ENCODE results near the gene ZCCHC3. TPM values are rescaled to one million over a fixed set of nuclear protein-coding genes. Genes with fewer than 3 reads are reported as not detected.

Gene ZCCHC3
- total RNA-seq, 6 experiments from 2014 or later: 10.9 to 11.7 (median 11.4) TPM

DNA sequence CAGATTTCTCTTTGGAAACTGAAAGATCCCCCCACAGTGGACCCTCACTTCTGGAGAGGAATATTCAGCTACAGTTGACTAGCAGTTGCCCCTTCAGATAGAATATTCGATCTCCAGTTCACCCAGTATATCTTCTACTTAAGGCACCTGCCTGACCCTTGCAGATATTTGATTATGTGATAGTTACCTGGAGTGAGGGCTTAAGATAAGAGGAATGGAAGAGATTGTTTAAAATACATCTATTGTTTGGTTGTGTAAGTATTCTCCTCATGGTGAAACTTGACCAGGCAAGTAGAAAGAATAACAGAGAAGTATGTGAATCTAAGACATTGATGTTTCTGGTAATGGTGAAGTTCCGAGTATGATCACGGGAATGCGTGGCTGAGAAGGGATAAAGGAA lies 1.6 kb upstream of the ZCCHC3 start:
- DNase-seq: no peak
- Mint-ChIP-seq H3K4me3 (peak overlapping the region; percentile 91), H3K27ac (peak overlapping the region; percentile 19; the same call in 1 of the 2 replicates), H3K27me3 (ENCODE audit: insufficient read depth) (no peaks in the 10 kb centered on the region; the same call in 1 of the 2 replicates), H3K9me3 (no peaks in the 10 kb centered on the region), H3K36me3 (ENCODE audit: low read depth) (peaks cover 23% of the 10 kb centered on the region), H3K4me1 (ENCODE audit: low read depth) (peaks cover 34% of the 10 kb centered on the region)
- TF ChIP-seq, protein P1, sequence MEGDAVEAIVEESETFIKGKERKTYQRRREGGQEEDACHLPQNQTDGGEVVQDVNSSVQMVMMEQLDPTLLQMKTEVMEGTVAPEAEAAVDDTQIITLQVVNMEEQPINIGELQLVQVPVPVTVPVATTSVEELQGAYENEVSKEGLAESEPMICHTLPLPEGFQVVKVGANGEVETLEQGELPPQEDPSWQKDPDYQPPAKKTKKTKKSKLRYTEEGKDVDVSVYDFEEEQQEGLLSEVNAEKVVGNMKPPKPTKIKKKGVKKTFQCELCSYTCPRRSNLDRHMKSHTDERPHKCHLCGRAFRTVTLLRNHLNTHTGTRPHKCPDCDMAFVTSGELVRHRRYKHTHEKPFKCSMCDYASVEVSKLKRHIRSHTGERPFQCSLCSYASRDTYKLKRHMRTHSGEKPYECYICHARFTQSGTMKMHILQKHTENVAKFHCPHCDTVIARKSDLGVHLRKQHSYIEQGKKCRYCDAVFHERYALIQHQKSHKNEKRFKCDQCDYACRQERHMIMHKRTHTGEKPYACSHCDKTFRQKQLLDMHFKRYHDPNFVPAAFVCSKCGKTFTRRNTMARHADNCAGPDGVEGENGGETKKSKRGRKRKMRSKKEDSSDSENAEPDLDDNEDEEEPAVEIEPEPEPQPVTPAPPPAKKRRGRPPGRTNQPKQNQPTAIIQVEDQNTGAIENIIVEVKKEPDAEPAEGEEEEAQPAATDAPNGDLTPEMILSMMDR (IDR thresholded peaks at IDR 0.05): no peak

DNA sequence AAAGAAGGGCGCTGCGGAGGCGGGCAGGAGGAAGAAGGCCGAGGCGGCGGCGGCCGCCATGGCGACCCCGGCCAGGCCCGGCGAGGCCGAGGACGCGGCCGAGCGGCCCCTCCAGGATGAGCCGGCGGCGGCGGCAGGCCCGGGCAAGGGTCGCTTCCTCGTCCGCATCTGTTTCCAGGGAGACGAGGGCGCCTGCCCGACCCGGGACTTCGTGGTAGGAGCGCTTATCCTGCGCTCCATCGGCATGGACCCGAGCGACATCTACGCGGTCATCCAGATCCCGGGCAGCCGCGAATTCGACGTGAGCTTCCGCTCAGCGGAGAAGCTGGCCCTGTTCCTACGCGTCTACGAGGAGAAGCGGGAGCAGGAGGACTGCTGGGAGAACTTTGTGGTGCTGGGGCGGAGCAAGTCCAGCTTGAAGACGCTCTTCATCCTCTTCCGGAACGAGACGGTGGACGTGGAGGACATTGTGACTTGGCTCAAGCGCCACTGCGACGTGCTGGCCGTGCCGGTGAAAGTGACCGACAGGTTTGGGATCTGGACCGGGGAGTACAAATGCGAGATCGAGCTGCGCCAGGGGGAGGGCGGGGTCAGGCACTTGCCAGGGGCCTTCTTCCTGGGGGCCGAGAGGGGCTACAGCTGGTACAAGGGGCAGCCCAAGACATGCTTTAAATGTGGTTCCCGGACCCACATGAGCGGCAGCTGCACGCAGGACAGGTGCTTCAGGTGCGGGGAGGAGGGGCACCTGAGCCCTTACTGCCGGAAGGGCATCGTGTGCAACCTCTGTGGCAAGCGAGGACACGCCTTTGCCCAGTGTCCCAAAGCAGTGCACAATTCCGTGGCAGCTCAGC lies 780 bp downstream of the ZCCHC3 start:
- H3K4me1 Mint-ChIP-seq (ENCODE audit: low read depth): peaks cover 50% of the 10 kb centered on the region

DNA sequence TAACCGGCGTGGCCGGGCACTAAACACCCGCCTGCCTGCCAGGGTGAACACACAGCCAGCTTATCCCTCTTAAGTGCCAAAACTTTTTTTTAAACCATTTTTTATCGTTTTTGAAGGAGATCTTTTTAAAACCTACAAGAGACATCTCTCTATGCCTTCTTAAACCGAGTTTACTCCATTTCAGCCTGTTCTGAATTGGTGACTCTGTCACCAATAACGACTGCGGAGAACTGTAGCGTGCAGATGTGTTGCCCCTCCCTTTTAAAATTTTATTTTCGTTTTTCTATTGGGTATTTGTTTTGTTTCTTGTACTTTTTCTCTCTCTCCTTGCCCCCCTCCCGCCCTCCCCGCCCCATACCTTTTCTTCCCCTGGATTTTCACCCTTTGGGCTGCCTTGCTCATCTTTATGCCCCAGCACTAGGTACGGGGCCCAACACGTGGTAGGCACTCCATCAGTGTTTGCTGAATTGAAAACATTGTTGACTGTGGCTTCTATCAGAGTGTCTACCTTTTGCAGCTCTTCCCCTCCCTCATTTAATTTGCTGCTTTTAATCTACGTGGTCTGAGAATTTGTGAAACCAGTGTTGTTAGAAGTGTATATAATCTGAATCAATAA lies 1.5 kb downstream of the ZCCHC3 start:
- Mint-ChIP-seq H3K4me1 (ENCODE audit: low read depth) (peaks cover 50% of the 10 kb centered on the region), H3K27me3 (ENCODE audit: insufficient read depth) (no peaks in the 10 kb centered on the region; the same call in 1 of the 2 replicates), H3K36me3 (ENCODE audit: low read depth) (peaks cover 23% of the 10 kb centered on the region), H3K27ac (peak overlapping the region; percentile 92), H3K9me3 (no peaks in the 10 kb centered on the region), H3K4me3 (peak overlapping the region; percentile 100)
- DNase-seq: no peak
- TF ChIP-seq, protein P1 (IDR thresholded peaks at IDR 0.05): no peak

More for the DNA sequence above, 780 bp downstream of the ZCCHC3 start:
- TF ChIP-seq, protein P1 (IDR thresholded peaks at IDR 0.05): no peak
- no peaks in the 10 kb centered on the region for H3K9me3 Mint-ChIP-seq
- DNase-seq: peak; percentile 71
- H3K27me3 Mint-ChIP-seq (ENCODE audit: insufficient read depth): no peaks in the 10 kb centered on the region; the same call in 1 of the 2 replicates
- peaks cover 23% of the 10 kb centered on the region for H3K36me3 Mint-ChIP-seq (ENCODE audit: low read depth)
- H3K27ac Mint-ChIP-seq: peak overlapping the region; percentile 92
- peak overlapping the region; percentile 100 for H3K4me3 Mint-ChIP-seq

DNA sequence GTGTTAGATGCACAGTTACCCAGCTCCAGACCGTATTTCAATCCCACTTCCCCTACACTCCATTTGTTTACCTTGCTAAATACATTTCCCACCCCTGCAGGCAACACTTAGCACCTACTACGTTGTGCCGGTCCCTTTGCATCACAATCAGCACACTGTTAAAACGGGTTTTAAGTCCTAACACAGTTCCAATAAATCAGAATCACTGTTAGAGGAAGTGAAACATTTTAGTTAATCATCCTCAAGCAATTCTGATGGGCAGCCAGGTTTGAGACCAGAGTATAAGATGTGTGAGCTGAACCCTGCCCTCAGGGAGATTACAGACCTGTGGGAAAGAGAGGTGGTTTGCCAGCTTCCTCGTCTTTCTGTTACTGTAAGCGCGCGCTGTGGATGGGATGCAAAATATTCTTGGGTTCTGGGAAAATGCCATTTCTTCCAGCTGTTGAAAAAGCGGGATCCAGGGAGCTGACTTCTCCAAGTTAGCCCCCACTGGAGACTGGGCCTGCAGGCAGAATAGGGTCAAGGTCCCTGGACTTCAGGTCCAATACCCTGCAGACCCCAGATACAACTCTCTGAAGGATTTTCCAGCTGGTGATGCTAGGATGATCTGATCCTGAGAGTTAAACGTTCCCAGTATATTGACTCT lies 3.1 kb downstream of the ZCCHC3 start:
- Mint-ChIP-seq H3K27me3 (ENCODE audit: insufficient read depth) (no peaks in the 10 kb centered on the region; the same call in 1 of the 2 replicates), H3K4me1 (ENCODE audit: low read depth) (peaks cover 50% of the 10 kb centered on the region), H3K27ac (peak overlapping the region; percentile 15), H3K9me3 (no peaks in the 10 kb centered on the region), H3K4me3 (peak overlapping the region; percentile 100), H3K36me3 (ENCODE audit: low read depth) (peaks cover 23% of the 10 kb centered on the region)
- no peak for DNase-seq
- TF ChIP-seq, protein P1 (IDR thresholded peaks at IDR 0.05): no peak

Measured in HFFc6 (cell line).